Measurements from ENCODE around the gene SCRN1. TPM values are rescaled to one million over a fixed set of nuclear protein-coding genes. Genes with fewer than 3 reads are reported as not detected.

Gene SCRN1
- total and polyA plus RNA-seq, 2 experiments from 2014 or later = 15.2 to 66.7 TPM

- peaks cover 9% of the 10 kb centered on the region; the same call in 1 of the 2 replicates for H3K4me1 ChIP-seq (ENCODE audit: insufficient read depth)
- ATAC-seq = peak; percentile 54
- Mint-ChIP-seq H3K36me3 (ENCODE audit: low read depth) (peaks cover 7% of the 10 kb centered on the region; the same call in 2 of the 3 replicates), H3K4me3 (no peak overlapping the region), H3K4me1 (peaks cover 23% of the 10 kb centered on the region), H3K27me3 (ENCODE audit: insufficient read depth, low read depth, poor library complexity) (no peaks in the 10 kb centered on the region), H3K9me3 (peaks cover 3% of the 10 kb centered on the region; the same call in 2 of the 3 replicates), H3K27ac (peak overlapping the region; percentile 27; the same call in 1 of the 2 replicates)
- H3K79me2 ChIP-seq (replicated peaks; ENCODE audit: insufficient read depth) = peaks cover 14% of the 10 kb centered on the region
- no peak for DNase-seq (ENCODE audit: low spot score)
- H2AFZ ChIP-seq = no peak overlapping the region
- no peak overlapping the region for H3K27ac ChIP-seq (ENCODE audit: low read depth)
- H3K4me3 ChIP-seq = no peak overlapping the region
- H3K4me2 ChIP-seq = no peak overlapping the region
- no peaks in the 10 kb centered on the region for H3K27me3 ChIP-seq (ENCODE audit: insufficient read depth)
- no peaks in the 10 kb centered on the region for H3F3A ChIP-seq (replicated peaks; ENCODE audit: low read depth)
- TF ChIP-seq CREB1 (CRISPR knock-in tag; IDR thresholded peaks at IDR 0.05; ENCODE audit: low read depth) (no peak), EZH2 (IDR thresholded peaks at IDR 0.05; ENCODE audit: low read depth, unreplicated experiment) (no peak), JUNB (IDR thresholded peaks at IDR 0.05; ENCODE audit: unreplicated experiment) (no peak), ZNF114 (CRISPR knock-in tag; IDR thresholded peaks at IDR 0.05) (no peak), STAT1 (IDR thresholded peaks at IDR 0.05; ENCODE audit: unreplicated experiment) (no peak), ZNF331 (CRISPR knock-in tag; IDR thresholded peaks at IDR 0.05; ENCODE audit: low read depth) (no peak), ZNF462 (CRISPR knock-in tag; IDR thresholded peaks at IDR 0.05) (no peak), EZH2phosphoT487 (IDR thresholded peaks at IDR 0.05; ENCODE audit: unreplicated experiment) (no peak), ETS1 (IDR thresholded peaks at IDR 0.05) (no peak), CTCF (conservative IDR thresholded peaks at IDR 0.05; ENCODE audit: low read depth in 2 of 2) (no peak), NANOG (IDR thresholded peaks at IDR 0.05; ENCODE audit: borderline replicate concordance) (no peak), POLR2AphosphoS5 (IDR thresholded peaks at IDR 0.05; ENCODE audit: low read depth) (no peak), REST (IDR thresholded peaks at IDR 0.05; ENCODE audit: unreplicated experiment) (no peak)
- H4K20me1 ChIP-seq (replicated peaks; ENCODE audit: insufficient read depth) = peaks cover 11% of the 10 kb centered on the region
- H3K36me3 ChIP-seq (ENCODE audit: insufficient read depth) = peaks cover 4% of the 10 kb centered on the region; the same call in 1 of the 2 replicates
- H3K9me2 ChIP-seq (ENCODE audit: insufficient read depth) = no peaks in the 10 kb centered on the region
These were observed 30.8 kb downstream of the SCRN1 start for GRCh38 chr7:29958667-29959358.

Measured in GM23338 (cell line).